Activated B cell treated with CpG ODN at 0.5 μM for 24 hours (primary cell): ENCODE measurements around the gene C11orf21. TPM values are rescaled to one million over a fixed set of nuclear protein-coding genes. Genes with fewer than 3 reads are reported as not detected.

Experiments
- ATAC-seq: fragments of 200-7000 bp; cut with Tn5 transposase; one replicate; pipeline ENCODE4 v1.10.0; 2021; ENCODE audit warnings: low read depth, mild to moderate bottlenecking, moderate library complexity
- CTCF ChIA-PET: fragments of 350-600 bp; sonication (Branson Sonifier 250); formaldehyde crosslinking; loops from one replicate; lab custom pipeline; 2021; ENCODE audit warnings: antibody characterized with exemption; lab: Charles Lee
- POLR2A ChIA-PET: fragments of 350-600 bp; sonication (Branson Sonifier 250); formaldehyde crosslinking; loops from one replicate; lab custom pipeline; 2021; ENCODE audit warnings: antibody characterized with exemption; lab: Charles Lee
- DNase-seq: peaks from one replicate; pipeline ENCODE4 v3.0.0; 2022
- H3K27ac Mint-ChIP-seq: one replicate; pipeline ENCODE4 v1.8.0; 2020; ENCODE audit warnings: mixed read lengths
- H3K27me3 Mint-ChIP-seq: one replicate; pipeline ENCODE4 v1.8.0; 2021; ENCODE audit warnings: mixed read lengths
- H3K36me3 Mint-ChIP-seq: one replicate; pipeline ENCODE4 v1.8.0; 2021; ENCODE audit warnings: low read depth, mixed read lengths
- H3K4me1 Mint-ChIP-seq: one replicate; pipeline ENCODE4 v1.8.0; 2021; ENCODE audit warnings: mixed read lengths
- H3K4me3 Mint-ChIP-seq: one replicate; pipeline ENCODE4 v1.8.0; 2020; ENCODE audit warnings: mild to moderate bottlenecking, mixed read lengths
- H3K9me3 Mint-ChIP-seq: one replicate; pipeline ENCODE4 v1.8.0; 2020; ENCODE audit warnings: mixed read lengths
- intact Hi-C: fragments of 100-400 bp; cut with micrococcal nuclease; formaldehyde crosslinking; loops from one replicate; pipeline ENCODE4 v1.15.1; 2024
- total RNA-seq: library from RNA; stranded (reverse); gene quantifications from 2 replicates; pipeline ENCODE4 v1.2.3, GENCODE V29; 2022
- TF ChIP-seq, protein P1 (sequence below): fragments of 200-600 bp; IDR thresholded peaks from one replicate; pipeline ENCODE4 v1.8.0; 2022; ENCODE audit warnings: antibody characterized with exemption, mild to moderate bottlenecking

Gene C11orf21
- total RNA-seq, 1 donor from 2014 or later: 8.8 TPM

DNA sequence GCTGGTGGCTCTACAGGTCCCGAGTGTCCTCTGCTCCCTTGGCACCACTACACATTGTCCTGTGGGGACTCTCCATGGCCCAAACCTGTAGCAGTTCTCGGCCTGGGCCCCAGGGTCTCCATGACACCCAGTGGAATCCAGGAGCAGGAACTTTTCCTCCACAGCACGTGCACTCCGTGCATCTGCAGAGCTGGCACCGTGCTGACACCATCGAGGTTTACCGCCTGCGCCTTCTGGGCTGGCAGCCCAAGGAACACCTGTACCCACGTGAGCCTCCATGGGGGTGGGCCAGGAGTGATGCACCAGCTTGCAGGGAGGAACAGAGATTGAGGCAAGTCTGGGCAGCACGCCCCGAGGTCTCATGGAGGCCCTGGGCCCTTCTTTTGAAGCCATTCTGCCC lies 25.3 kb upstream of the C11orf21 start:
- no peak overlapping the region for H3K27ac Mint-ChIP-seq
- intact Hi-C loops: no loop called here
- H3K9me3 Mint-ChIP-seq: peaks cover 23% of the 10 kb centered on the region
- DNase-seq: no peak
- TF ChIP-seq, protein P1, sequence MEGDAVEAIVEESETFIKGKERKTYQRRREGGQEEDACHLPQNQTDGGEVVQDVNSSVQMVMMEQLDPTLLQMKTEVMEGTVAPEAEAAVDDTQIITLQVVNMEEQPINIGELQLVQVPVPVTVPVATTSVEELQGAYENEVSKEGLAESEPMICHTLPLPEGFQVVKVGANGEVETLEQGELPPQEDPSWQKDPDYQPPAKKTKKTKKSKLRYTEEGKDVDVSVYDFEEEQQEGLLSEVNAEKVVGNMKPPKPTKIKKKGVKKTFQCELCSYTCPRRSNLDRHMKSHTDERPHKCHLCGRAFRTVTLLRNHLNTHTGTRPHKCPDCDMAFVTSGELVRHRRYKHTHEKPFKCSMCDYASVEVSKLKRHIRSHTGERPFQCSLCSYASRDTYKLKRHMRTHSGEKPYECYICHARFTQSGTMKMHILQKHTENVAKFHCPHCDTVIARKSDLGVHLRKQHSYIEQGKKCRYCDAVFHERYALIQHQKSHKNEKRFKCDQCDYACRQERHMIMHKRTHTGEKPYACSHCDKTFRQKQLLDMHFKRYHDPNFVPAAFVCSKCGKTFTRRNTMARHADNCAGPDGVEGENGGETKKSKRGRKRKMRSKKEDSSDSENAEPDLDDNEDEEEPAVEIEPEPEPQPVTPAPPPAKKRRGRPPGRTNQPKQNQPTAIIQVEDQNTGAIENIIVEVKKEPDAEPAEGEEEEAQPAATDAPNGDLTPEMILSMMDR: no peak
- no peak for ATAC-seq
- POLR2A ChIA-PET: no interaction called here
- H3K4me1 Mint-ChIP-seq: no peaks in the 10 kb centered on the region
- H3K27me3 Mint-ChIP-seq: peaks cover 12% of the 10 kb centered on the region
- no peak overlapping the region for H3K4me3 Mint-ChIP-seq
- peaks cover 3% of the 10 kb centered on the region for H3K36me3 Mint-ChIP-seq
- CTCF ChIA-PET: no interaction called here

DNA sequence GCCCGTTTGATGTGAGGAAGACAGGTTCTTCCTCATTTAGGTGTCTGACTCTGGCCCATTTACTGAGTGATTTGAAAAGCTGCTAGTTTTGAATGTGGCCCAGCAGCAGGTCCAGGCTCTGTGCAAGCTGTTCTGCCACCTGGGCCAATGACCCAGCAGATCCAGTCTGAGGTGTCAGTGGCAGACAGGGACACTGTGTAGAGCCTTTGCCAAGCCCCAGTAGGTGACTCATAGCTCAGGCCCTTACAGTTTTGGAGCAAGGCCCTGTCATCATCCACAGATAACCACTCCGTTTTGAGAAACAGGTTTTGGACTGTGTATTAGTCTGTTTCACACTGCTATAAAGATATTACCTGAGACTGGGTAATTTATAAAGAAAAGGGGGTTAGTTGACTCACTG lies 24.0 kb upstream of the C11orf21 start:
- ATAC-seq: no peak
- Mint-ChIP-seq H3K27ac (no peak overlapping the region), H3K4me1 (no peaks in the 10 kb centered on the region), H3K27me3 (peaks cover 12% of the 10 kb centered on the region), H3K4me3 (no peak overlapping the region), H3K9me3 (peaks cover 19% of the 10 kb centered on the region), H3K36me3 (peaks cover 2% of the 10 kb centered on the region)
- intact Hi-C loops: no loop called here
- ChIA-PET POLR2A (no interaction called here), CTCF (no interaction called here)
- DNase-seq: no peak
- TF ChIP-seq, protein P1: no peak

DNA sequence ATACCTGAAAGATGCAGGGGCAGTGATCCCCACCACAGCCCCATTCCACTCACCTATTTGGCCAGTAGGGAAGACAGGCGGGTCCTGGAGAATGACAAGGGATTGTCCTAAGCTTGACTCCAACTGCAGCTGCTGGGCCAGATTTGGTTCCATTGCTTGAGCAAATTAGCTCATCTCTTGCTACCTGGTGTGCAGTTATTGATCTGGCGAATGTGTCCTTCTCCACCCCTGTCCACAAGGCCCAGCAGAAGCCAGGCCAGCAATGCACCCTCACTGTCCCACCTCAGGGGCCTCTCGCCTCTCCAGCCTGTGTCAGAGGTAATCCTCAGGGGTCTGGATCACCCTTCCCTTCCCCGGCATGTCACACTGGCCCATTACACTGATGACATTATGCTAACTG lies 23.4 kb upstream of the C11orf21 start:
- POLR2A ChIA-PET: no interaction called here
- H3K4me1 Mint-ChIP-seq: no peaks in the 10 kb centered on the region
- intact Hi-C loops: no loop called here
- H3K4me3 Mint-ChIP-seq: no peak overlapping the region
- H3K27me3 Mint-ChIP-seq: peaks cover 12% of the 10 kb centered on the region
- TF ChIP-seq, protein P1: no peak
- H3K36me3 Mint-ChIP-seq: no peaks in the 10 kb centered on the region
- H3K27ac Mint-ChIP-seq: no peak overlapping the region
- DNase-seq: no peak
- H3K9me3 Mint-ChIP-seq: peaks cover 15% of the 10 kb centered on the region
- CTCF ChIA-PET: no interaction called here
- no peak for ATAC-seq

DNA sequence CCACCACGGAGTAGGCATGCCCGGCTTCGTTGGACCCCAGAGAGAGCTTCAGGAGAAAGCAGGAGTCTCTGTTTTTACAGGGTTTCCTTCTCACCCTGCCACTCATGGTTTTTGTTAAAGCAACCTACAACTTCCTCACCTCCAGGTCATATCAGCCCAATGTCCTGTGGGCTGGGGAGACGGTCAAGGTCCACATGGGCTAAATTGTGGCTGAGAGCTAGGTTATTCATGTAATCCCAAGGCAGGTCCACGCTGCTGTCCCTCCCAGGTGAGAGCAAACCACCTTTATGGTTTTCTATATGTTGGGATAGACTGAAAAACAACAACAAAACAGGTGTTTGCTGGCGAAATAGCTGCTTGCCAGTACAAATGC lies 19.6 kb upstream of the C11orf21 start:
- intact Hi-C loops: no loop called here
- Mint-ChIP-seq H3K9me3 (peaks cover 15% of the 10 kb centered on the region), H3K4me1 (no peaks in the 10 kb centered on the region), H3K27me3 (peaks cover 7% of the 10 kb centered on the region), H3K36me3 (peaks cover 2% of the 10 kb centered on the region), H3K27ac (no peak overlapping the region), H3K4me3 (no peak overlapping the region)
- ATAC-seq: no peak
- ChIA-PET CTCF (interaction anchor here (1.3 kb wide), 1 partner anchor 100 kb away, joined by 4 read pairs; no protein-coding TSS in a partner anchor), POLR2A (no interaction called here)
- TF ChIP-seq, protein P1: no peak
- DNase-seq: no peak

DNA sequence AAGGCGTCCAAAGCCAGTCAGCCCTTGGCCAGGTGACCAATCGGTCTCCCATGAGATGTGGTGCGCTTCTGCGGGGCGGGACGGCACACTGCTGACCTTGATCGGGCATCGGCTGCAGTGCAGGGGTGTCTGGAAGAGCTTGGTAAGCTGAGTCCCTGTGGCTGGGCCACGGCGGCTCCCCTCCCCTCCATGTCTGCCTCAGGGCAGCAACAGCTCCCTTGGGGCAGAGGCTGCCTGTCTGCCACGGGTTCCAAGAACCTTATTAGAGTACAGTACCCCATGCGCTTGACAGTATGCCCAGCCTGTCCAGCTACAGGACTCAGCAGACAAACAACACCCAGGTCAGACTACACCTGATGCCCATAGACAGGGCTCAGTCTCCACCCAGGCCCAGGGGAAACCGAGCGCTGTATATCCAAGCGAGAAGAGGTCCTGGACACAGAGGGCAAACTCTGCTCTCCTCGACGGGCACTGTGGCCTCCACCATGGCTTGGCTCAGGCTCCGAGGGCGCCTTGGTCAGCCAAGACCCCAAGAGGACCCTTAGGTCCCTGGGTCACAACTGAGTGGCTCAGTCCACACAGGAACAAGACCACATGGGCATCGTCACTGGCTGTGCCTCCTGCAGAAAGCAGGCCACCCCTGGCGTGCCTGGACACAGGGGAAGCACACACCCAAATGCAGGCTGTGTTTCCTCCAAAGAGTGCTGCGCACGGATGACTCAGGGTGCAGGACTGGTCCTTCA lies 19.0 kb upstream of the C11orf21 start:
- peaks cover 15% of the 10 kb centered on the region for H3K9me3 Mint-ChIP-seq
- ChIA-PET POLR2A (no interaction called here), CTCF (interaction anchor here (1.3 to 1.4 kb wide), 2 partner anchors 16 to 100 kb away, joined by 4 to 5 read pairs; no protein-coding TSS in a partner anchor)
- H3K4me3 Mint-ChIP-seq: no peak overlapping the region
- H3K36me3 Mint-ChIP-seq: peaks cover 2% of the 10 kb centered on the region
- H3K4me1 Mint-ChIP-seq: no peaks in the 10 kb centered on the region
- ATAC-seq (no peak), DNase-seq (no peak)
- TF ChIP-seq, protein P1: no peak
- peaks cover 4% of the 10 kb centered on the region for H3K27me3 Mint-ChIP-seq
- H3K27ac Mint-ChIP-seq: no peak overlapping the region
- intact Hi-C loops: no loop called here
